Coronary artery (tissue), 2 donors: ENCODE data around the gene PRKRA.

ENCODE experiments used
- DNase-seq: peaks from one replicate; pipeline ENCODE4 v3.0.0-alpha.2; 2017; ENCODE audit warnings: low spot score
- H3K27ac ChIP-seq, 2 donors: fragments of 200-600 bp; sonication (generic); one replicate each; pipeline ENCODE4 v1.5.1; 2016 to 2019
- H3K4me3 ChIP-seq: fragments of 200-600 bp; sonication (generic); 2 replicates; pipeline ENCODE4 v1.5.1; 2016; ENCODE audit warnings: mild to moderate bottlenecking, moderate library complexity
- TF ChIP-seq, protein P1 (sequence below): fragments of 200-600 bp; sonication (generic); IDR thresholded peaks from one replicate; pipeline ENCODE4 v1.5.1; 2019; ENCODE audit warnings: antibody characterized with exemption

PRKRA gene

GRCh38 chr2:178391701-178392100, 59.3 kb downstream of the PRKRA start:
- Histone ChIP-seq H3K4me3 (no peak overlapping the region), H3K27ac (no peak overlapping the region)
- no peak for DNase-seq
- TF ChIP-seq, protein P1, sequence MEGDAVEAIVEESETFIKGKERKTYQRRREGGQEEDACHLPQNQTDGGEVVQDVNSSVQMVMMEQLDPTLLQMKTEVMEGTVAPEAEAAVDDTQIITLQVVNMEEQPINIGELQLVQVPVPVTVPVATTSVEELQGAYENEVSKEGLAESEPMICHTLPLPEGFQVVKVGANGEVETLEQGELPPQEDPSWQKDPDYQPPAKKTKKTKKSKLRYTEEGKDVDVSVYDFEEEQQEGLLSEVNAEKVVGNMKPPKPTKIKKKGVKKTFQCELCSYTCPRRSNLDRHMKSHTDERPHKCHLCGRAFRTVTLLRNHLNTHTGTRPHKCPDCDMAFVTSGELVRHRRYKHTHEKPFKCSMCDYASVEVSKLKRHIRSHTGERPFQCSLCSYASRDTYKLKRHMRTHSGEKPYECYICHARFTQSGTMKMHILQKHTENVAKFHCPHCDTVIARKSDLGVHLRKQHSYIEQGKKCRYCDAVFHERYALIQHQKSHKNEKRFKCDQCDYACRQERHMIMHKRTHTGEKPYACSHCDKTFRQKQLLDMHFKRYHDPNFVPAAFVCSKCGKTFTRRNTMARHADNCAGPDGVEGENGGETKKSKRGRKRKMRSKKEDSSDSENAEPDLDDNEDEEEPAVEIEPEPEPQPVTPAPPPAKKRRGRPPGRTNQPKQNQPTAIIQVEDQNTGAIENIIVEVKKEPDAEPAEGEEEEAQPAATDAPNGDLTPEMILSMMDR, result no peak

DNA sequence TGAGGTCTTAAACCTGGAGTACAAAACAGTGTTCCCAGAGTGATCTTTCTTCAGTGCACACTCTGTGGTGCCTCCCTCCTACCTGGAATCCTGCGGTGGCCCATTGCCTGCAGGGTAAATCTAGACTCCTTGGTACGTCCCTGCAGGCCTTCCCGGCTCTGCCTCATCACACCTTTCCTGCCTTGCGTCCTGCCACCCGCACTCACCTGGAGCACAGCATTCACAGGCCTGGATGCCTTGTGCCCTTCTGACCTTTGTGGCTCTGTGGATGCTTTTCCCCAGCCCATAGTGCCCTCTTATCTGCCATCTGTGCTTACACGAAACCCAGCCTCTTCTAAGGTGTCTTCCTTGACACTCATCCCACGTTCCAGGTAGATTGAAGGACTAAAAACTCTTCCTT, 62.7 kb downstream of the PRKRA start:
- H3K4me3 ChIP-seq, result no peak overlapping the region
- H3K27ac ChIP-seq, result no peak overlapping the region
- TF ChIP-seq, protein P1, result no peak
- no peak for DNase-seq

DNA sequence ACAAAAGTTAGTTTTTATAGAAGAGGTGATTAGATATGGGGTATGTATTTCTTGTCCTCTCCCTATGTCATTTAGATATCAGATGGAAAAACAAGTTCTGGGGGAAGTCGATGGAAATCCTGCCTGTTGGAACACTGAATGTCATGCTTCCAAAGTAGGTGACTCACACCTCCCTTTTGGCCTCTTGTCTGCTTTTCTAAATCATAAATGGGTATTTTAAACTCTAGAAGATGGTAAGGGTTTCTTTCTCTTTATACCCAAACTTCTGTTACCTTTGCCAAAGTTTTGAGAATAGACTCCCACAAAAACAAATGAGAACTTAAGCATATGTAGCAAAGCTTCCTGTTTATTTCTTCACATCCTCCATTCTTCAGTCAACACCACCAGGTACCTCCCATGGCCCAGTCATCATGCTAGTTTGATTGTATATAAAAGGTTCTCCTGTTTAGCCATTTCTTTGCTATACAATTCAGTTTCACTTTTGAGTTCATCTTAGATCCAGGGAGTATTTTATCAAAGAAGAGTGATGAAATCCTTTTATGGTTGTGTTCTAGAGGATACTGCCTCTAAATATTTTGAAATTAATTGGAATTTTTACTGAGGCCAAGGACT, 63.9 kb downstream of the PRKRA start:
- TF ChIP-seq, protein P1, result no peak
- H3K27ac ChIP-seq, result no peak overlapping the region
- DNase-seq, result no peak
- no peak overlapping the region for H3K4me3 ChIP-seq

DNA sequence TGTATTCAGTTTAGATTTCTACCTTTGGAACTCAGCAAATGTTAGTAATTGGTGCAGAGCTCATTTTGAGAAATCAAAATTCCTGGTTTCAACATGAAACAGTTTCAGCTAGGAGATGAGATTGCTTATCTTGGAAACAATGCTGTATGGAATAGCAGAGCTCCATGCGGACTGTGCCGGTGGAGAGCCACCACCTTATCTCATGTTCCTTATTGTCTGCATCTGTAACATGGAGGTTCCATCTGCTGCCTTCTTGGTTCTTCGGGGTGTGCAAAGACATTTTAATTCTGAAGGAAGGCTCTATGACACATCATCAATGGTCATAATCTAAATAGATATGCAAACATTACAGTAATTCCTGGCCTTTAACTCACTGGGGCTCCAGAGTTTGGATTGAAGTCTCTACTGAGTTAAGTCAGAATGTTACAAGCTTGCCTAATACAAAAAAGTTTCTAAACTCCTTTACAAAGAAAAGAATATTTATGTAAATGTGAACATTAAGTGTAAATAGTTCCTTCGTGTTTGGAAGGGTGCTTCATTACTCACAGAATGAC, 65.3 kb downstream of the PRKRA start:
- DNase-seq, result no peak
- H3K27ac ChIP-seq, result no peak overlapping the region
- TF ChIP-seq, protein P1, result no peak
- H3K4me3 ChIP-seq, result no peak overlapping the region

- TF ChIP-seq, protein P1, result no peak
- no peak overlapping the region for H3K4me3 ChIP-seq
- no peak overlapping the region for H3K27ac ChIP-seq
- DNase-seq, result no peak
Measured at GRCh38 chr2:178383718-178384117, 67.3 kb downstream of the PRKRA start.
